MCF 10A (cell line): ENCODE results near the gene RDH14. TPM values are rescaled to one million over a fixed set of nuclear protein-coding genes. Genes with fewer than 3 reads are reported as not detected.

Source experiments
- BruUV-seq: library from RNA; stranded (reverse); fragments of 400-500 nt; replicated peaks from 2 replicates; lab custom pipeline; 2021; lab: Mats Ljungman, UMichigan
- CTCF ChIA-PET: fragments of 300-600 bp; sonication (Branson Sonifier 250); formaldehyde crosslinking; extraction: SDS; loops from one replicate; lab custom pipeline; 2021; ENCODE audit warnings: antibody characterized with exemption, inconsistent platforms; lab: Yijun Ruan, JAX
- POLR2A ChIA-PET: fragments of 300-600, 350-650 bp; sonication (Branson Sonifier 250); formaldehyde crosslinking; extraction: SDS; loops from one replicate; lab custom pipeline; 2020; ENCODE audit warnings: antibody characterized with exemption, inconsistent platforms; lab: Yijun Ruan, JAX
- DNase-seq: peaks from one replicate; pipeline ENCODE4 v3.0.0-alpha.2; 2018; ENCODE audit not compliant: unreplicated experiment
- H3K27ac Mint-ChIP-seq: one replicate; pipeline ENCODE4 v1.8.0; 2022; ENCODE audit warnings: mild to moderate bottlenecking, low read depth, mixed read lengths; ENCODE audit not compliant: unreplicated experiment
- H3K27me3 Mint-ChIP-seq: one replicate; pipeline ENCODE4 v1.8.0; 2022; ENCODE audit warnings: mixed read lengths; ENCODE audit not compliant: insufficient read depth, unreplicated experiment
- H3K36me3 Mint-ChIP-seq: one replicate; pipeline ENCODE4 v1.8.0; 2022; ENCODE audit warnings: mild to moderate bottlenecking, moderate library complexity, mixed read lengths; ENCODE audit not compliant: insufficient read depth, unreplicated experiment
- H3K4me1 Mint-ChIP-seq: one replicate; pipeline ENCODE4 v1.8.0; 2022; ENCODE audit warnings: mixed read lengths; ENCODE audit not compliant: insufficient read depth, unreplicated experiment
- H3K4me3 Mint-ChIP-seq: one replicate; pipeline ENCODE4 v1.8.0; 2022; ENCODE audit warnings: mild to moderate bottlenecking, moderate library complexity, mixed read lengths; ENCODE audit not compliant: unreplicated experiment
- H3K9me3 Mint-ChIP-seq: one replicate; pipeline ENCODE4 v1.8.0; 2022; ENCODE audit warnings: mixed read lengths; ENCODE audit not compliant: unreplicated experiment
- CTCF ChIP-seq: fragments of 200-600 bp; IDR thresholded peaks from one replicate; pipeline ENCODE4 v1.8.0; 2022; ENCODE audit warnings: antibody characterized with exemption, mild to moderate bottlenecking; ENCODE audit not compliant: unreplicated experiment
- intact Hi-C: fragments of 100-400 bp; cut with micrococcal nuclease; formaldehyde crosslinking; loops from 2 replicates; pipeline ENCODE4 v1.14.1; 2022
- total RNA-seq: library from RNA; stranded (reverse); gene quantifications from 2 replicates; pipeline ENCODE4 v1.2.3, GENCODE V29; 2022

RDH14 gene
- total RNA-seq, 1 experiment from 2014 or later: 19.2 TPM

GRCh38 chr2:18548621-18549020 is 11.8 kb downstream of the RDH14 start:
- no peak overlapping the region for H3K27ac Mint-ChIP-seq
- CTCF ChIA-PET: interaction anchor here (1.2 kb wide), 1 partner anchor 10 kb away, joined by 4 read pairs; no protein-coding TSS in a partner anchor
- no peaks in the 10 kb centered on the region for H3K9me3 Mint-ChIP-seq

DNA sequence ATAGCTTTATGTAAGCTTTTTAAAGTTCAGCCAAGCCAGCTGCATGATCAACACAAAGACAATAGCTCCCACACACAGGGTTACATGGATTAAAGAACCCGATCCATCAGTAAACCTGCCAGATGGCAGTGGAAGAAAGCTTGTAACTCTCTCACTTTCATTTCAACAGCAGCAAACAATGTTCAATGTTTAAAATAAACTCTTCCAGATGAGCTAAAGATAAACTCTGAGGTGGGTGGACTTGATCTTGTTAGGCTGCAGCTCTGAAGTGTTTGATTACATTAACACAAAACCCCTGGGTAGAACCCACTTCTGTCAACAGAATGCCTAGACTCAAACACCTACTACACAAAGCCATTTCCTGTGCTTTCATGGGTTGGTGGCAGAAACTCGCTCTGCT is 13.9 kb downstream of the RDH14 start:
- Mint-ChIP-seq H3K9me3 (no peaks in the 10 kb centered on the region), H3K4me1 (peaks cover 6% of the 10 kb centered on the region), H3K27me3 (no peaks in the 10 kb centered on the region), H3K27ac (peak overlapping the region; percentile 22), H3K4me3 (no peak overlapping the region), H3K36me3 (no peaks in the 10 kb centered on the region)
- TF ChIP-seq CTCF: no peak
- ChIA-PET CTCF (interaction anchor here (0.6 kb wide), 1 partner anchor 805 kb away, joined by 3 read pairs; no protein-coding TSS in a partner anchor), POLR2A (interaction anchor here (1.2 to 1.6 kb wide), 2 partner anchors 11 to 14 kb away, joined by 4 to 6 read pairs; partner anchors contain the start of gene RDH14)
- intact Hi-C loops: no loop called here
- no peak for DNase-seq
- no TSS peak for BruUV-seq

More at GRCh38 chr2:18548621-18549020, 11.8 kb downstream of the RDH14 start:
- BruUV-seq: no TSS peak
- TF ChIP-seq CTCF: no peak
- no peak for DNase-seq
- no peaks in the 10 kb centered on the region for H3K36me3 Mint-ChIP-seq
- peaks cover 18% of the 10 kb centered on the region for H3K4me1 Mint-ChIP-seq
- POLR2A ChIA-PET: interaction anchor here (1.0 kb wide), 1 partner anchor 9 kb away, joined by 3 read pairs; no protein-coding TSS in a partner anchor
- no peak overlapping the region for H3K4me3 Mint-ChIP-seq
- H3K27me3 Mint-ChIP-seq: no peaks in the 10 kb centered on the region
- intact Hi-C loops: no loop called here

DNA sequence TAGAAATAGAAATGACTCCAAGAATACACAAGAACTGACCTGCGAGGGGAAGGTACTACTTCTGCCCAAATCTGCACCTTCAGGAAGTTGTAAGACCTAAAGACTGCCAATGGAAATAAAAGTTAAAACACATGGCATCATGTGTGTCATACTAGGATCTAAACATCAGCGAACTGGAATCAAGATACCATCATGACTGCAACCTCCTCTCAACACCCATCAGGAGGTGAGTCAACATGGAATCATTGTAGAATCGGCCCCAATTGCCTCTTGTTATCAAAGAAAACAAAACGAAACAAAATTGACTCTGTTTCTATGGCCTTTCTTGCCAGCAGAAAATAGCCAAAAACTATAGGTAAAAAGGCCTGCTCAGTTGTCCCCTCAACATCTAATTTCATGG is 15.1 kb downstream of the RDH14 start:
- ChIA-PET CTCF (no interaction called here), POLR2A (interaction anchor here (1.6 kb wide), 1 partner anchor 15 kb away, joined by 6 read pairs; the partner anchor contains the start of gene RDH14)
- TF ChIP-seq CTCF: no peak
- peaks cover 6% of the 10 kb centered on the region for H3K4me1 Mint-ChIP-seq
- intact Hi-C loops: no loop called here
- no peaks in the 10 kb centered on the region for H3K27me3 Mint-ChIP-seq
- H3K9me3 Mint-ChIP-seq: no peaks in the 10 kb centered on the region
- no peak overlapping the region for H3K4me3 Mint-ChIP-seq
- DNase-seq: peak; percentile 34
- H3K27ac Mint-ChIP-seq: peak overlapping the region; percentile 39
- H3K36me3 Mint-ChIP-seq: no peaks in the 10 kb centered on the region
- no TSS peak for BruUV-seq

- BruUV-seq: no TSS peak
- intact Hi-C loops: no loop called here
- POLR2A ChIA-PET: no interaction called here
- no peaks in the 10 kb centered on the region for H3K36me3 Mint-ChIP-seq
- no peaks in the 10 kb centered on the region for H3K9me3 Mint-ChIP-seq
- H3K4me3 Mint-ChIP-seq: no peak overlapping the region
- no peaks in the 10 kb centered on the region for H3K27me3 Mint-ChIP-seq
- TF ChIP-seq CTCF: no peak
- CTCF ChIA-PET: no interaction called here
- peaks cover 6% of the 10 kb centered on the region for H3K4me1 Mint-ChIP-seq
- H3K27ac Mint-ChIP-seq: no peak overlapping the region
- DNase-seq: no peak
Measured at GRCh38 chr2:18544171-18544570, 16.3 kb downstream of the RDH14 start.
